SK-N-SH (cell line): ENCODE measurements around the gene EFCC1. TPM values are rescaled to one million over a fixed set of nuclear protein-coding genes. Genes with fewer than 3 reads are reported as not detected.

Source experiments
- CTCF ChIA-PET: fragments of 300-600, 350-600 bp; formaldehyde crosslinking; extraction: SDS; loops from one replicate; lab custom pipeline; 2021; lab: Yijun Ruan, JAX
- POLR2A ChIA-PET: fragments of 350-600 bp; sonication (Branson Sonifier 250); formaldehyde crosslinking; extraction: SDS; loops from one replicate; lab custom pipeline; 2020; ENCODE audit warnings: antibody characterized with exemption, inconsistent platforms; lab: Yijun Ruan, JAX
- DNase-seq: peaks from one replicate; pipeline ENCODE4 v3.0.0; 2012
- H2AFZ ChIP-seq: fragments of 200-600 bp; sonication (generic); 2 replicates; pipeline ENCODE4 v1.8.1; 2016; ENCODE audit warnings: antibody characterized with exemption, mild to moderate bottlenecking, low read depth
- H3F3A ChIP-seq: fragments of 200-600 bp; sonication (generic); replicated peaks from 2 replicates; pipeline ENCODE3; 2016; ENCODE audit warnings: antibody characterized with exemption, mild to moderate bottlenecking; ENCODE audit not compliant: insufficient read depth
- H3K27ac ChIP-seq, 2 experiments: fragments of 200-500 bp in 1 of 2; fragments of 200-600 bp in 1 of 2; sonication (Bioruptor generic) in 1 of 2; sonication (generic), shearing (Covaris generic) in 1 of 2; 2 replicates each; pipeline versions ENCODE4 v1.5.1 to v1.6.1; 2014 to 2016; ENCODE audit warnings: low read depth in 2 of 2, inconsistent platforms in 1 of 2, low read length in 1 of 2, mild to moderate bottlenecking in 1 of 2, mixed read lengths in 1 of 2
- H3K27me3 ChIP-seq: fragments of 200-600 bp; sonication (generic), shearing (Covaris generic); 2 replicates; pipeline ENCODE4 v1.6.1; 2016; ENCODE audit warnings: mixed run types; ENCODE audit not compliant: insufficient read depth
- H3K36me3 ChIP-seq, 2 experiments: fragments of 200-500 bp in 1 of 2; fragments of 200-600 bp in 1 of 2; sonication (Bioruptor generic) in 1 of 2; sonication (generic) in 1 of 2; replicated peaks in 1 of 2; 2 replicates each; pipeline versions ENCODE3 to v1.5.1; 2014 to 2016; ENCODE audit warnings: low read length in 1 of 2, mild to moderate bottlenecking in 1 of 2; ENCODE audit not compliant: insufficient read depth in 2 of 2, control insufficient read depth in 1 of 2
- H3K4me1 ChIP-seq, 2 experiments: fragments of 200-500 bp in 1 of 2; fragments of 200-600 bp in 1 of 2; sonication (Bioruptor generic) in 1 of 2; sonication (generic), shearing (Covaris generic) in 1 of 2; 2 replicates each; pipeline versions ENCODE4 v1.5.1 to v1.6.1; 2014 to 2016; ENCODE audit warnings: low read depth in 1 of 2, low read length in 1 of 2, mixed run types in 1 of 2; ENCODE audit not compliant: insufficient read depth in 2 of 2, control insufficient read depth in 1 of 2
- H3K4me2 ChIP-seq: fragments of 200-600 bp; sonication (generic), shearing (Covaris generic); 2 replicates; pipeline ENCODE4 v1.6.1; 2017; ENCODE audit warnings: mixed run types
- H3K4me3 ChIP-seq, 2 experiments: fragments of 200-500 bp in 1 of 2; fragments of 200-600 bp in 1 of 2; sonication (Bioruptor generic) in 1 of 2; sonication (generic), shearing (Covaris generic) in 1 of 2; 2 replicates each; pipeline versions ENCODE4 v1.5.1 to v1.8.1; 2014 to 2016; ENCODE audit warnings: low read depth in 2 of 2, inconsistent platforms in 1 of 2, low read length in 1 of 2, mild to moderate bottlenecking in 1 of 2, mixed read lengths in 1 of 2, moderate library complexity in 1 of 2
- H3K79me2 ChIP-seq: fragments of 200-600 bp; sonication (generic); 2 replicates; pipeline ENCODE4 v1.8.1; 2017; ENCODE audit warnings: mild to moderate bottlenecking; ENCODE audit not compliant: insufficient read depth
- H3K9ac ChIP-seq: fragments of 200-600 bp; sonication (generic); 2 replicates; pipeline ENCODE4 v1.6.1; 2017; ENCODE audit warnings: mixed run types
- H3K9me2 ChIP-seq: fragments of 200-600 bp; sonication (generic); 2 replicates; pipeline ENCODE4 v1.6.1; 2017; ENCODE audit warnings: mixed run types
- H3K9me3 ChIP-seq: fragments of 200-600 bp; sonication (generic); 2 replicates; pipeline ENCODE4 v1.6.1; 2017; ENCODE audit warnings: mixed run types, mild to moderate bottlenecking, moderate library complexity
- H4K20me1 ChIP-seq: fragments of 200-600 bp; sonication (generic); 2 replicates; pipeline ENCODE4 v1.6.1; 2017; ENCODE audit warnings: mild to moderate bottlenecking, mixed run types; ENCODE audit not compliant: insufficient read depth
- EP300 ChIP-seq, 2 experiments: IDR thresholded peaks; 2 replicates each; pipeline versions ENCODE4 v1.4.0 to v1.6.1; 2012; ENCODE audit warnings: borderline replicate concordance in 1 of 2, low read depth in 1 of 2, low read length in 1 of 2
- FOSL2 ChIP-seq: IDR thresholded peaks from 2 replicates; pipeline ENCODE4 v1.4.0; 2012; ENCODE audit warnings: low read depth, mild to moderate bottlenecking, moderate library complexity, borderline replicate concordance
- FOXM1 ChIP-seq: IDR thresholded peaks from 2 replicates; pipeline ENCODE4 v1.4.0; 2012; ENCODE audit warnings: low read depth, mild to moderate bottlenecking
- GABPA ChIP-seq: IDR thresholded peaks from 2 replicates; pipeline ENCODE4 v1.4.0; 2012; ENCODE audit warnings: low read depth, mild to moderate bottlenecking
- GATA2 ChIP-seq: sonication (generic); formaldehyde crosslinking; IDR thresholded peaks from 2 replicates; pipeline ENCODE4 v1.5.0; 2020; ENCODE audit warnings: mild to moderate bottlenecking, missing genetic modification reagents
- POLR2AphosphoS5 ChIP-seq: IDR thresholded peaks from 2 replicates; pipeline ENCODE4 v1.6.1; 2012; ENCODE audit warnings: low read depth, low read length
- RAD21 ChIP-seq: IDR thresholded peaks from 2 replicates; pipeline ENCODE4 v1.6.1; 2012; ENCODE audit warnings: mild to moderate bottlenecking, low read length
- RCOR1 ChIP-seq: fragments of 150-350 bp; IDR thresholded peaks from 2 replicates; pipeline ENCODE4 v1.6.1; 2017; ENCODE audit warnings: antibody characterized with exemption, low read length
- RFX5 ChIP-seq: IDR thresholded peaks from 2 replicates; pipeline ENCODE4 v1.6.1; 2012; ENCODE audit warnings: mild to moderate bottlenecking, improper control_type of control experiment, low read length
- SIN3A ChIP-seq: IDR thresholded peaks from 2 replicates; pipeline ENCODE4 v1.6.1; 2012; ENCODE audit warnings: low read depth, mild to moderate bottlenecking, low read length, moderate library complexity, borderline replicate concordance
- TCF12 ChIP-seq: IDR thresholded peaks from 2 replicates; pipeline ENCODE4 v1.4.0; 2012
- YY1 ChIP-seq: IDR thresholded peaks from 2 replicates; pipeline ENCODE4 v1.4.0; 2012; ENCODE audit warnings: low read depth, mild to moderate bottlenecking
- WGBS: methylation state at CpG from one replicate; pipeline ENCODE4 v1.1.6; 2017; ENCODE audit warnings: low lambda C conversion rate; 5-methylcytosine and 5-hydroxymethylcytosine counted together
- polyA plus RNA-seq, 3 experiments: library from polyadenylated mRNA; depleted of rRNA; stranded (reverse); fragments of >200 nt; gene quantifications; 2 replicates each; pipeline ENCODE4 v1.2.3, GENCODE V29; 2012
- TF ChIP-seq, protein P1 (sequence below): IDR thresholded peaks from 2 replicates; pipeline ENCODE4 v1.6.1; 2012; ENCODE audit warnings: mild to moderate bottlenecking, low read depth, low read length, moderate library complexity
- TF ChIP-seq, protein P2 (sequence below): IDR thresholded peaks from 2 replicates; pipeline ENCODE4 v1.4.0; 2012; ENCODE audit warnings: low read depth
- TF ChIP-seq, protein P3 (sequence below): fragments of 200-600 bp; sonication (generic); IDR thresholded peaks from 2 replicates; pipeline ENCODE4 v1.6.1; 2017; ENCODE audit warnings: antibody characterized with exemption, mild to moderate bottlenecking, moderate library complexity
- TF ChIP-seq, protein P4 (sequence below): IDR thresholded peaks from 2 replicates; pipeline ENCODE4 v1.4.0; 2012; ENCODE audit warnings: low read depth, borderline replicate concordance

The EFCC1 gene
- polyA plus RNA-seq, 1 of the 3 experiments (the other 2 are of a cell fraction), result not detected

DNA sequence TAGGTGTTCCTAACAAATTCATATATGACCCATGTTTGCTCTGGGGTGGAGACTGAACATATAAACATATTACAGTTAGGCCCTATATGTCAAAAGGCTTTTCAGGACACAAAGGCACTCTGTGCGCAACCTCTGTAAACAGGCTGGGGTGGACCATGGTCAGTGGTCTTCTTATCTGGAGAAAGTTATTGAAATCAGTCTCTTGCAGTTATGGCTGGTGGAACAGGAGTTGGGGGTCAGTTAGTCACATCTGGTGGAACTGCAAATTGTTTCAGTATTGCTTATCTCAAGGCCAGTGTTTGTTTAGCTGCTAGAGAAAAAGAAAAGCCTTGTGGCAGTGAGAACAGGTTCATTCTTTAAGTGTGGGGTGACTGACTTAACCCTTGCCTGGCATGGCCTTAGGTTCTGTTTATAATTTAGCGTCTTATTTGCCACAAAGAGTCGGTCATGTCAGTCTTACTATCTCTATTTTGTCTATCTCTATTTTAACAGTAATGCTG lies 53.6 kb downstream of the EFCC1 start:
- Histone ChIP-seq H4K20me1 (no peaks in the 10 kb centered on the region), H3K4me2 (no peak overlapping the region), H3K4me3 (no peak overlapping the region), H3K9me3 (no peaks in the 10 kb centered on the region), H3K27ac (peak overlapping the region in 1 of 2 experiments; percentile 17; a peak in 1 of 4 replicates), H3K9ac (no peak overlapping the region), H3F3A (no peaks in the 10 kb centered on the region), H3K4me1 (peaks cover 0 to 23% of the 10 kb centered on the region in 2 experiments; a peak in 1 of 4 replicates), H3K79me2 (no peaks in the 10 kb centered on the region), H3K9me2 (no peaks in the 10 kb centered on the region), H3K36me3 (no peaks in the 10 kb centered on the region), H3K27me3 (0 out of 2 replicates have a peak, but pooled peaks cover 16% of the 10 kb centered on the region), H2AFZ (no peak overlapping the region)
- DNase-seq, result peak; percentile 50
- WGBS, result 82% methylated on average over 3 of the region's 3 CpGs
- POLR2A ChIA-PET, result no interaction called here
- CTCF ChIA-PET, result interaction anchor here (1.7 to 5.7 kb wide), 8 partner anchors 12 to 192 kb away, joined by 5 to 65 read pairs (median 24); no protein-coding TSS in a partner anchor
- TF ChIP-seq GATA2 (CRISPR knock-in tag) (no peak), EP300 (IDR thresholded peaks at IDR 0.05; ENCODE audit: borderline replicate concordance in 1 of 2, low read depth in 1 of 2, low read length in 1 of 2) (peak in 1 of 2 experiments; percentile 48; a peak in 1 of 4 replicates), FOXM1 (no peak), GABPA (no peak), POLR2AphosphoS5 (no peak), SIN3A (no peak), RFX5 (no peak), RCOR1 (peak; percentile 71), TCF12 (no peak), FOSL2 (no peak), YY1 (no peak), RAD21 (no peak)
- TF ChIP-seq, protein P1, sequence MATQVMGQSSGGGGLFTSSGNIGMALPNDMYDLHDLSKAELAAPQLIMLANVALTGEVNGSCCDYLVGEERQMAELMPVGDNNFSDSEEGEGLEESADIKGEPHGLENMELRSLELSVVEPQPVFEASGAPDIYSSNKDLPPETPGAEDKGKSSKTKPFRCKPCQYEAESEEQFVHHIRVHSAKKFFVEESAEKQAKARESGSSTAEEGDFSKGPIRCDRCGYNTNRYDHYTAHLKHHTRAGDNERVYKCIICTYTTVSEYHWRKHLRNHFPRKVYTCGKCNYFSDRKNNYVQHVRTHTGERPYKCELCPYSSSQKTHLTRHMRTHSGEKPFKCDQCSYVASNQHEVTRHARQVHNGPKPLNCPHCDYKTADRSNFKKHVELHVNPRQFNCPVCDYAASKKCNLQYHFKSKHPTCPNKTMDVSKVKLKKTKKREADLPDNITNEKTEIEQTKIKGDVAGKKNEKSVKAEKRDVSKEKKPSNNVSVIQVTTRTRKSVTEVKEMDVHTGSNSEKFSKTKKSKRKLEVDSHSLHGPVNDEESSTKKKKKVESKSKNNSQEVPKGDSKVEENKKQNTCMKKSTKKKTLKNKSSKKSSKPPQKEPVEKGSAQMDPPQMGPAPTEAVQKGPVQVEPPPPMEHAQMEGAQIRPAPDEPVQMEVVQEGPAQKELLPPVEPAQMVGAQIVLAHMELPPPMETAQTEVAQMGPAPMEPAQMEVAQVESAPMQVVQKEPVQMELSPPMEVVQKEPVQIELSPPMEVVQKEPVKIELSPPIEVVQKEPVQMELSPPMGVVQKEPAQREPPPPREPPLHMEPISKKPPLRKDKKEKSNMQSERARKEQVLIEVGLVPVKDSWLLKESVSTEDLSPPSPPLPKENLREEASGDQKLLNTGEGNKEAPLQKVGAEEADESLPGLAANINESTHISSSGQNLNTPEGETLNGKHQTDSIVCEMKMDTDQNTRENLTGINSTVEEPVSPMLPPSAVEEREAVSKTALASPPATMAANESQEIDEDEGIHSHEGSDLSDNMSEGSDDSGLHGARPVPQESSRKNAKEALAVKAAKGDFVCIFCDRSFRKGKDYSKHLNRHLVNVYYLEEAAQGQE, result no peak
- TF ChIP-seq, protein P2, sequence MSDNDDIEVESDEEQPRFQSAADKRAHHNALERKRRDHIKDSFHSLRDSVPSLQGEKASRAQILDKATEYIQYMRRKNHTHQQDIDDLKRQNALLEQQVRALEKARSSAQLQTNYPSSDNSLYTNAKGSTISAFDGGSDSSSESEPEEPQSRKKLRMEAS, result no peak
- TF ChIP-seq, protein P3, sequence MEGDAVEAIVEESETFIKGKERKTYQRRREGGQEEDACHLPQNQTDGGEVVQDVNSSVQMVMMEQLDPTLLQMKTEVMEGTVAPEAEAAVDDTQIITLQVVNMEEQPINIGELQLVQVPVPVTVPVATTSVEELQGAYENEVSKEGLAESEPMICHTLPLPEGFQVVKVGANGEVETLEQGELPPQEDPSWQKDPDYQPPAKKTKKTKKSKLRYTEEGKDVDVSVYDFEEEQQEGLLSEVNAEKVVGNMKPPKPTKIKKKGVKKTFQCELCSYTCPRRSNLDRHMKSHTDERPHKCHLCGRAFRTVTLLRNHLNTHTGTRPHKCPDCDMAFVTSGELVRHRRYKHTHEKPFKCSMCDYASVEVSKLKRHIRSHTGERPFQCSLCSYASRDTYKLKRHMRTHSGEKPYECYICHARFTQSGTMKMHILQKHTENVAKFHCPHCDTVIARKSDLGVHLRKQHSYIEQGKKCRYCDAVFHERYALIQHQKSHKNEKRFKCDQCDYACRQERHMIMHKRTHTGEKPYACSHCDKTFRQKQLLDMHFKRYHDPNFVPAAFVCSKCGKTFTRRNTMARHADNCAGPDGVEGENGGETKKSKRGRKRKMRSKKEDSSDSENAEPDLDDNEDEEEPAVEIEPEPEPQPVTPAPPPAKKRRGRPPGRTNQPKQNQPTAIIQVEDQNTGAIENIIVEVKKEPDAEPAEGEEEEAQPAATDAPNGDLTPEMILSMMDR, result no peak
- TF ChIP-seq, protein P4, sequence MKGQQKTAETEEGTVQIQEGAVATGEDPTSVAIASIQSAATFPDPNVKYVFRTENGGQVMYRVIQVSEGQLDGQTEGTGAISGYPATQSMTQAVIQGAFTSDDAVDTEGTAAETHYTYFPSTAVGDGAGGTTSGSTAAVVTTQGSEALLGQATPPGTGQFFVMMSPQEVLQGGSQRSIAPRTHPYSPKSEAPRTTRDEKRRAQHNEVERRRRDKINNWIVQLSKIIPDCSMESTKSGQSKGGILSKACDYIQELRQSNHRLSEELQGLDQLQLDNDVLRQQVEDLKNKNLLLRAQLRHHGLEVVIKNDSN, result no peak
- TF ChIP-seq, all 33 proteins: peak for 2
